Stimulated activated CD8-positive, alpha-beta memory T cell treated with anti-CD3 and anti-CD28 coated beads, Interleukin-15, amount 100 ng/mL, for 24 hours (primary cell): Measurements from ENCODE around the gene MGAT5.

Experiments
- DNase-seq: peaks from one replicate; pipeline ENCODE4 v3.0.0-alpha.2; 2020; ENCODE audit warnings: low read depth

Gene MGAT5

DNA sequence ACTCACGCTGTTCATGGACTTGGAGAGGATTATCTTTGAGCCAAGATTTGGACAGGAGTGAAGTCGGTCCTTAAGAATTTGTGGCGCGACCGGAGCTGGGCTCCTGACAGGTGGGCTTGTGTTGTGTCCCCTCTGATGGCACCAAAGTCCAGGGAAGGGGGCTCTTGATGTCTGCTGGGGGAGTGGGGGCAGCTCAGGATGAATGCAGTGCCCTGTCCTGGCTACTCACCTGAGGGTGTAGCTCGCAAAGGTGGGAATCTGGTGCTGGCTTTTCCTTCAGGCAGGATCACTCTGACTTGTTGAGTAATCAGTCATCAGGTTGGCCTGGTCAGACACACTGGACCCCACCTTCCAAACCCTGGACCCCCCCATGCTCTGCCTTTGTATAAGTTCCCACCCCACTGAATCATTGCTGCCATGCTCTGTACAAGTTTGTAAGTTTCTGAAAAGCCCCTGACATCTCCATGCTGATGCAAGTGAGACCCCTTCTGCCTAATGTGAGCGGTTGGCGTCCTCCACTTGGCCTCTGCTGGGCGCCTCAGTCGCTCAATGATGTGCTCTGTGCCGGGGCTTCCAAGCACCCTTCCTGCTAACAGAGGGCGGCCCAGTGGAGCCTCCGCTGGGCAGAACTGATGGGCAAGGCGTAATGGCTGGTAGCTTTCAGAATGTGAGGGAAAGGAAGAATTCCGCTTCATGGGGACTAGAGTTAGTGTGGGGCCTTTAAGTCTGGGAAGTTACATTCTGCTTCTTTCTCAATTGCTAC lies 196.1 kb downstream of the MGAT5 start:
- DNase-seq = no peak

- DNase-seq = no peak
These were observed 197.4 kb downstream of the MGAT5 start for GRCh38 chr2:134451347-134451630.

DNA sequence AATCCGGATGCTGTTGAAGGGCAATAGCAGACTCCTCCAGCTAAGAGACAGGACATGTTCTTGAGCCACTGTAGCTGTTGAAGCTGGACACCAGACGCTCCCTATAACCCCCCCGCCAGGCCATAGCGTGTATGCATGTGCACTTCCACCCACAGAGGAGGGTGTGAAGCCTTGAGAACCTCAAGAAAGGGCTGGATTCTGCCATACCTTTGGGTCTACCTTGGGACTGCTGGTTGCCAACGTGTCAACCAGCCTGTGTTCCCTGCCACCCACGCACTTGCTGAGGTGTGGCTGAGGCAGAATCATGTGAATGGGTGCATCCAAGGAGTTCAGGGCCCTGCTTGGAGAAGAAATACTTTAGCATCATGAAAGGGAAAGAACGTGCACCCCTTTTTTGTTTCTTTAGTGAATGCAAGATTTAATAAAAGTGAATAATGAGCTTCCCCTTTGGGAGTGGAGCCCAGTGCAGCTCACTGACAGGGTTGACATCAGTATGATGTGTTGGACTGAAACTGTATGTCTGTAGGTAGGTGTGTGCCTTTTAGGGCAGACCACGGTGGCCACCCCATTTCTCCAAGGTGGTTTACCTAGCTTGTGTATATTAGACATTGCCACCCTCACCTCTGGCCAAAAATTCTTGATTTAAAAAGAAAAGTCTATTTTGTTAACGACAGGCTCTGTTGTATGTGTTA lies 198.3 kb downstream of the MGAT5 start:
- DNase-seq = no peak

- no peak for DNase-seq
These were observed 199.6 kb downstream of the MGAT5 start for GRCh38 chr2:134453476-134453875.

DNA sequence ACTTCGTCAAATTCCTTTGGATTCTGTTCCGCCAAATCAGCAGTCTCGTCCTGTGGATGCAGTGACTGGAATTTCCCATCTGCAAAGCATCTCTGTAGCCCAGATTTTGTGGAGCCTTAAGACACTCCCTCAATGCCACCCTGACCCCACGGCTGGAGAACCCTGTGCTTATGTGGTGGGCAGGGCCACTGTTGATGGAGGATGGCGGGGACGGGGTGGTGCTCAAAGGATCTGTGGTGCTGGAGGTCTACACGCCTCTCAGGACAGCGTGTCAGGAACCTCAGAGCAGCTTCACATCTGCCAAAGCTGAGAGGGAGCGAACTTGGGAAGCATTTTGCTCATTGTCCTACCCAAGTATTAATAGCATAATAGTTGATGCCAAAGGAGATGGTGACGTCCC lies 200.1 kb downstream of the MGAT5 start:
- DNase-seq = no peak

DNA sequence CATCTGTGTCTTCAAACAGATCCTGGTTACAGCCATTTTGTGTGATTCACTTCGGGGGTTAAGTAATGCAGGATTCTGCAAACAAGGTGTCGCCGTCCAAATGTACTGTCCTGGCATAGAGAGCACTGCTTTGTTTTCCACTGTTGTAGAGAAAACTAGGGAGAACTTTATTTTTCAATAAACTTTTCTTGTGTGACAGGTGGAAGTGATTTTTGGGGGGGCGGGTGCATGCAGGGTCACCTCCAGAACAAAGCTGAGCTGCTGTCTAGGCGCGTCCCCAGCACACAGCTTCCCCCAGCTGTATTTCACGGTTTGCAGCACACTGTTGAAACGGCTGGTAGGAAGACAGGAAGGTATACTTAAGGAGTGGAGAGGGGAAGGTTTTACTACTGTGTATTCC lies 200.6 kb downstream of the MGAT5 start:
- DNase-seq = no peak

DNA sequence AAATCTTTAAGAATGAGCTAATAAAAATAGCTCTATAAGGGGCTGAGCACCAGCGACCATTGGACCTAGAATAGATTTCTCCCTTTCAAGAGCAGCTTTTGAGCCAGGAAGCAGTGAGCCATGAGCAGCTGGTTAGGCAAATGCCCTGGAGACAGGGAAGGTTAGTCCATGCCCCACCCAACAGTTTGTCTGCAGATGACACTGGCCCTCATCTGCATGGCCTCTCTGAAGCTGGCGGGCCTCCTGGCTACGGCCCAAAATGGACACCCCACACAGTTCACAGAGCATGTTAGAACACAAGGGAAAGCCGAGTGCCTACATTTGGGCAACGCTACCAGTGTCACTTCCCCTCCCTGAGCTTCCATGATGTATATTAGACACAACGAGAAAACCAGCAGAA lies 201.1 kb downstream of the MGAT5 start:
- no peak for DNase-seq

DNA sequence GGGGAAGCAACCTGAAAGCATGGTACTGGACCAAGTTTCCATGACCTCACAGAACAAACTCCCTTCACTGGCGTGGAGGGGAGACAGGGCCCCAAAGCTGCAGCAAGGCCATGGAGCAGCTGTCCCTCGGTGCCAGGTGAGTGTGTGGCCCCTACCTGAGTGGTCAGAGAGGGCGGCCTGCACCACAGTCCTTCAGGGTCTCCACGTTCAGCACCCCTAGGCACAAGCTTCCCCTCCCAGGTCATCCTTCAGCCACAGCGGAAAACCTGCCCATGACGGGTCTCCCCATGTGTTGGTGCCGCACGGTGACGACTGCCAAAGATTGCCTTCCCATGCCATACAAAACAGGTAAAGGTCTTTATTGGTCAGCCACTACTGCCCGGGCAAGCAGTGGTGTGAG lies 201.6 kb downstream of the MGAT5 start:
- DNase-seq = no peak

GRCh38 chr2:134457353-134457752 lies 203.5 kb downstream of the MGAT5 start:
- no peak for DNase-seq

DNA sequence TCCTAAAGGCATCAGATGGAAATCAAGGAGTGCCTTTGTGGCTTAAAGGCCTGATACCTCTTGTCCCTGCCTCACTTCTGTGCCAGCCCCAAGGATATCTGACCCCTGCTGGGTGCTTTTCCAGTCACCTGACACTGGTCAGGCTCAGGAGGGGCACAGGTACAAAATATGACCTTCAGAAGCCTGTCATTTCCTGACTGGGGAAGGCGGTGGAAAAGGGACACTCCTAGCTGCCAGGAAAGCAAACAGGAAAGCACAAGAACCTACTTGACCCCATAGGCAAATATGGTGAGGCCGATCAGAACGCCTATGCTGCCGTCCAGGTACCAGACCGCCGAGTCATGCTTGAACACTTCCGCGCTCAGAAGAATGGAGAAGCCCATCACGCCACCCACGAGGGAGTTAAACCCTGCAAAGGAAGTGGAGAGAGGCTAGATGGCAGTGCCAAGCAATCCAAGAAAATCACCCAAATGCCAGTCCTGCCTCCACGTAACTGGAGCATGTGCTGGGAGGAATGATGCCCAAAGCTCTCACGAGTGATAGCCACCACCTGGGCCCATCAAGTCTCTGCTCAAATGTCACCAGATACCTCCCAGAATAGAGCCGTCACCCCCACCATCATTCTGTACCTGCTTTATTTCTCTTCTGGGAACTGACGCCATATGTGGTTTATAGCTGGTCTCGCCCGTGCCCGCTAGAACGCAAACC lies 204.0 kb downstream of the MGAT5 start:
- DNase-seq = no peak

DNA sequence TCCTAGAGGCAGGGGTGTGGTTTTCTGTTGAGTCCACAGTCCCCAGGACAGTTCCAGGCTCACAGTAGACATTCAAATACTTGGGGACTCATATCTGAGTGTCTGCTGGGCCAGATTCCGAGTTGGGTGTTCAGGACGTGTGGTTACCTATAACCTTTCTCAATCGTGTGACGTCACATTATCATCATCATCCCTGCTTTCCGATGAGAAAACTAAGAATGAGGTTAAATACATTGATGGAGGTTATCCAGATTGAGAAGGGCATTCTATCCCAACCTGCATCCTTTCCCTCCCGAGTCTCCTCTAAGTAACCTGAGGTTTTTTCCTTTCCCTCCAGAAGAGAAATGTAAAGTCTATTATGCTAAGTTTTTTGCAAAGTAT lies 204.6 kb downstream of the MGAT5 start:
- no peak for DNase-seq

GRCh38 chr2:134458950-134459349 lies 205.1 kb downstream of the MGAT5 start:
- DNase-seq = no peak

- no peak for DNase-seq
These were observed 206.0 kb downstream of the MGAT5 start for GRCh38 chr2:134459706-134460406.

GRCh38 chr2:134460583-134460998 lies 206.7 kb downstream of the MGAT5 start:
- no peak for DNase-seq

GRCh38 chr2:134461511-134461910 lies 207.6 kb downstream of the MGAT5 start:
- DNase-seq = no peak

DNA sequence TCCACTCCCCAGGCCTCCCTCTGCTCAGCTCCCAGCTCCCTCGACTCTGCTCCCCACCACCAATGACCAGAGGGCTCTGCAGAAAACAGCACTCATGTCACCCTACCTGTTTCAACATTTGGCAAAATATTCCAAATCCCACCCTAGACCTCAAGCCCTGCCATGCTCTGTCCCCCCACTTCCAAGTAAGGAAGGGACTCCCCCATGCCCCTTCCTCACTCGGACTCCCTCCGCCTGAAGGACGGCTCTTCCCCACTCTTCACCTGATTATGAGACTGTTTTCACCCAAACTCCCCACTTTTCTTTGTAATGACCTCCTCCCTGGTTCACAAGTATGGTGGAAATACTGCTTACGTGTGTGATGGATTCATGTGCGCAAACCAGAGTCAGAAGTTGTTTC lies 208.4 kb downstream of the MGAT5 start:
- no peak for DNase-seq

DNA sequence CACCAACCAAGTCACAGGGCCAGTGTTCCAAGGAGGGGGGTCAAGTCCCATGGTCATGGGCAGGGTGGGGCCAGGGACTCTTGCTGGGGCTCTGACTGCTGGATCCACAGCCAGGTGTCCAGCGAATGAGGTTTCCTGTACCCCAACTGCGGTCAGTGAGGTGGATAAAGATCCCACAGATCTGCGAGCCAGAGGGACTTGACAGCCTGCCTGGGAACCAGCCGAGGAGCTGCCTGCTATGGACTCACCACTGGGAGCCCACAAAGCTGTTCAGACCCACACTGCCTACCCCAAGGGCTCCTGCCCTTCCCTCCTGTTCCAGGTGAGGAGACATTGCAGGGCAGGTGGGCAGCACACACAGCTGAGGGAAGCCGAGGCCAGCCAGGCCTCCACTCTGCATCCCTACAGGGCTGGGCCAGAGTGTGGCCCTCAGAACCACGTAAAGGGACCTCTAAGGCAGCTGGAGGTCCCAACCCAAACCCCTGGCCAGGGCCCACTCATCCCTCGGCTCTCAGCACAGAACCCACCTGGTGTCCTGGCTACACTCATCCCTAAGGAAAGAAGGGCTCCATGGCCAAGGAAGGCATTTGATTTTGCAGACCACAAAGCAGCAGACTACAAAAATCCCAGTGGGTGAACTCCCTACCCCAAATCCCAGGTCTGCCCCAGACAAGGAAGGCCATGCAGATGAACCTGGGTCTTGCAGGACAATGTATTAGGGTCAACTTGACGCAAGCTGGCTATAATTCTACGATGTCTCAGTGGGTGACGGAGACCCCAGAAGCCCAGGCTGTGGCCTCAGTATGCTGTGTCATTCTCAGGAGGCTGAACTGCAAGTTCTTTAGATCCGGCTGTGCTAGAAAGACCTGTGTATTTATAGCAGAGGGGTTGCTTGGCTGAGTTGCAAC lies 209.2 kb downstream of the MGAT5 start:
- DNase-seq = no peak

GRCh38 chr2:134463699-134464022 lies 209.8 kb downstream of the MGAT5 start:
- DNase-seq = no peak

DNA sequence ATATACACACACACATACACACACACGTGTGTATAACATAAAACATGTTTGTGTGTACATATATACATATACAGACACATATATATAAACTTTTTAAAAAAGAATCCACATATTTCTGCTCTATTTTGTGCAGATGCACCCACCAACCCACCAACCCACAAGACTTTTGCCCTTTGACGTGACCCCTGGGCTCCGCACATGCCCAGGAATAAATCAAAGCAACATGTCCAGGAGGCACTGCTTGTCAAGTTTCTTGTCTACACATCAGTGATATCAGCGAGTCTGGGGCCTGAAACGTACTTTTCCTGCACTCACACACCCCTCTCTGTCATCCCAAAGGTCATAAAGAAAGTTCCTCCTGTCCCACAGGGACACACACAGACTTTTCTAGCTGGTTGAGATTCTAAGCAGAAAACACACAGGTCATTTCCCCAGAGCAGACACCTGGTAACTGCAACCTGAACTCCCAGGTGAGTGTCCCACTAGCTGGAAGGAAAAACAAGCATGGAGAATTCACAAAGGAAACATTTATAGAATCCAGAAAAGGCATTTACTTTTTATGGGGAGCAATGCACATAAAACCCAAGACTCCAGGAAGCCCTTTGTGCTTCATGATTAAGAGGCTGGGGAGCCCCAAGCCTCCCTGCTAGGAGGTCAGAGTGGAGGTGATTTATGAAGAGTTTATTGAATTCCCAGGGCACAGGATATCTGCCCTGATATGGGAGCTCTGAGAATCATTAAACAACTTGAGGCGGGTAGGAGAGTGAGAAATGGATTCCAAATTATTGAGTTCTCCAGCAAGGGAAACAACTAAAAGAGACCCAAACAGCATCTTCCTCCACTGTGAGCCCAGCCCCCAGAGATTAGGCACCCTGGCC lies 211.6 kb downstream of the MGAT5 start:
- no peak for DNase-seq

- DNase-seq = no peak
These were observed 212.3 kb downstream of the MGAT5 start for GRCh38 chr2:134466141-134466540.

DNA sequence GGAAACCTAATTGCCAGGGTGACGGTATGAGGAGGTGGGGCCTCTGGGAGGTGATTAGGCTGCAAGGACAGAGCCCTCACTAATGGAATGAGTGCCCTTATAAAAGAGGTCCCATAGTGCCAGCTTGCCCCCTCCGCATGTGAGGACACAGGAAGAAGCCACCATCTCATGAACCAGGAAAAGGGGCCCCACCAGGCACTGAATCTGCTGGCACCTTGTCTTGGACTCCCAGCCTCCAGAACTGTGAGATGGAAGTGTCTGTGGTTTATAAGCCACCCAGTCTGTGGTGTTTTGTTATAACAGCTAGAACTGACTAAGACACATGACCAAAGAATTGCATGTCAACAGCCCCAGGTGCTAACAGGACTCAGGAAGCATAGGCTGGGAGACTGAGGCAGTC lies 214.3 kb downstream of the MGAT5 start:
- DNase-seq = no peak
